ENCODE measurements around the gene OR2S2.
"Not testable (repeated sequence)": the region's sequence is repeated elsewhere in the genome, so short reads cannot be mapped to it uniquely, and the experiment has no call there.

OR2S2 gene

GRCh38 chr9:35998333-35998732, 40.4 kb upstream of the OR2S2 start:
- H3K27ac ChIP-seq (ENCODE audit: low read length), result no peak overlapping the region
- no peaks in the 10 kb centered on the region for H3K9me3 ChIP-seq (ENCODE audit: insufficient read depth, low read length)
- no peak overlapping the region for H3K4me3 ChIP-seq (ENCODE audit: low read length)
- peaks cover 4% of the 10 kb centered on the region; the same call in 1 of the 2 replicates for H3K4me1 ChIP-seq (ENCODE audit: low read length)
- no peaks in the 10 kb centered on the region for H4K20me1 ChIP-seq (ENCODE audit: insufficient read depth, low read length)
- H3K27me3 ChIP-seq (ENCODE audit: low read depth, low read length), result peaks cover 26% of the 10 kb centered on the region
- no peak overlapping the region for H3K4me2 ChIP-seq (ENCODE audit: low read length)
- H3K79me2 ChIP-seq (ENCODE audit: low read length), result no peaks in the 10 kb centered on the region
- H2AFZ ChIP-seq (ENCODE audit: low read depth, low read length), result no peak overlapping the region
- H3K36me3 ChIP-seq (replicated peaks; ENCODE audit: low read depth, low read length), result peaks cover 5% of the 10 kb centered on the region
- TF ChIP-seq EZH2phosphoT487 (IDR thresholded peaks at IDR 0.05; ENCODE audit: low read depth) (no peak), CTCF (IDR thresholded peaks at IDR 0.05; ENCODE audit: low read depth, low read length) (no peak)
- no peak overlapping the region for H3K9ac ChIP-seq (ENCODE audit: low read length)

GRCh38 chr9:35997016-35997415, 39.1 kb upstream of the OR2S2 start:
- H3K27me3 ChIP-seq (ENCODE audit: low read depth, low read length), result peaks cover 19% of the 10 kb centered on the region
- not testable (repeated sequence) for H3K36me3 ChIP-seq (replicated peaks; ENCODE audit: low read depth, low read length); H3K9ac ChIP-seq (ENCODE audit: low read length); H4K20me1 ChIP-seq (ENCODE audit: insufficient read depth, low read length); H3K4me2 ChIP-seq (ENCODE audit: low read length); H3K4me1 ChIP-seq (ENCODE audit: low read length); H3K27ac ChIP-seq (ENCODE audit: low read length); H3K4me3 ChIP-seq (ENCODE audit: low read length); H2AFZ ChIP-seq (ENCODE audit: low read depth, low read length); H3K9me3 ChIP-seq (ENCODE audit: insufficient read depth, low read length); H3K79me2 ChIP-seq (ENCODE audit: low read length)

- TF ChIP-seq EZH2phosphoT487 (IDR thresholded peaks at IDR 0.05; ENCODE audit: low read depth) (no peak), CTCF (IDR thresholded peaks at IDR 0.05; ENCODE audit: low read depth, low read length) (no peak)
- no peak overlapping the region for H3K4me3 ChIP-seq (ENCODE audit: low read length)
- peaks cover 16% of the 10 kb centered on the region for H3K27me3 ChIP-seq (ENCODE audit: low read depth, low read length)
- no peak overlapping the region for H2AFZ ChIP-seq (ENCODE audit: low read depth, low read length)
- no peak overlapping the region for H3K9ac ChIP-seq (ENCODE audit: low read length)
- peaks cover 4% of the 10 kb centered on the region; the same call in 1 of the 2 replicates for H3K4me1 ChIP-seq (ENCODE audit: low read length)
- H3K27ac ChIP-seq (ENCODE audit: low read length), result no peak overlapping the region
- no peaks in the 10 kb centered on the region for H3K79me2 ChIP-seq (ENCODE audit: low read length)
- H3K36me3 ChIP-seq (replicated peaks; ENCODE audit: low read depth, low read length), result peaks cover 5% of the 10 kb centered on the region
- H3K4me2 ChIP-seq (ENCODE audit: low read length), result no peak overlapping the region
- no peaks in the 10 kb centered on the region for H4K20me1 ChIP-seq (ENCODE audit: insufficient read depth, low read length)
- no peaks in the 10 kb centered on the region for H3K9me3 ChIP-seq (ENCODE audit: insufficient read depth, low read length)
These were observed 38.5 kb upstream of the OR2S2 start for GRCh38 chr9:35996358-35996970.

GRCh38 chr9:35994959-35995358, 37.0 kb upstream of the OR2S2 start:
- Histone ChIP-seq H3K9ac (ENCODE audit: low read length) (no peak overlapping the region), H3K9me3 (ENCODE audit: insufficient read depth, low read length) (no peaks in the 10 kb centered on the region), H4K20me1 (ENCODE audit: insufficient read depth, low read length) (no peaks in the 10 kb centered on the region), H3K79me2 (ENCODE audit: low read length) (no peaks in the 10 kb centered on the region), H3K4me2 (ENCODE audit: low read length) (no peak overlapping the region), H3K36me3 (replicated peaks; ENCODE audit: low read depth, low read length) (peaks cover 5% of the 10 kb centered on the region), H3K4me3 (ENCODE audit: low read length) (no peak overlapping the region), H3K27me3 (ENCODE audit: low read depth, low read length) (peaks cover 16% of the 10 kb centered on the region), H3K27ac (ENCODE audit: low read length) (no peak overlapping the region), H2AFZ (ENCODE audit: low read depth, low read length) (no peak overlapping the region), H3K4me1 (ENCODE audit: low read length) (peaks cover 8% of the 10 kb centered on the region; the same call in 1 of the 2 replicates)
- TF ChIP-seq CTCF (IDR thresholded peaks at IDR 0.05; ENCODE audit: low read depth, low read length) (no peak), EZH2phosphoT487 (IDR thresholded peaks at IDR 0.05; ENCODE audit: low read depth) (no peak)
